NCI-H128 (cell line): ENCODE results near the gene MASP1.
"Not testable (repeated sequence)": the region's sequence is repeated elsewhere in the genome, so short reads cannot be mapped to it uniquely, and the experiment has no call there.

Experiments used
- DNase-seq: peaks from one replicate; lab custom pipeline; 2025; ENCODE audit not compliant: unreplicated experiment; lab: John Stamatoyannopoulos, UW

The MASP1 gene

DNA sequence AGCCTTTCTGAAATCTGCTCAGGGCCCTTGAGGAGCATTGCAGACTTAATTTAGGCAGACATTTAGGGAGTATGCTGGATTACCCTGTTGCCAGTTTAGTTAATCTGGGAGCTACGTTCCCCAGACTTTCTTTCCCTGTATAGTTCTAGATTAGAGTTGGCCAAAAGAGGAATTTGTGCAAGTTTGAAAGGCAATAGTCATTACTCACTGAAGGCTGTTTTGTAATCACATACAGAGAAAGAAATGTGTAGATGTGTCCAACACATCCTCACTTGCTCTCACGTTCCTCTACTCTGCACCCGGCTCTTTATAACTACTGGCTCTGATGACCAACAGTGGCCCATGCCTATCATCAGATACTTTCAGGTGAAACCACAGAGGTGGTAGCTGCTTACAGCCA lies 24.2 kb downstream of the MASP1 start:
- no peak for DNase-seq

DNA sequence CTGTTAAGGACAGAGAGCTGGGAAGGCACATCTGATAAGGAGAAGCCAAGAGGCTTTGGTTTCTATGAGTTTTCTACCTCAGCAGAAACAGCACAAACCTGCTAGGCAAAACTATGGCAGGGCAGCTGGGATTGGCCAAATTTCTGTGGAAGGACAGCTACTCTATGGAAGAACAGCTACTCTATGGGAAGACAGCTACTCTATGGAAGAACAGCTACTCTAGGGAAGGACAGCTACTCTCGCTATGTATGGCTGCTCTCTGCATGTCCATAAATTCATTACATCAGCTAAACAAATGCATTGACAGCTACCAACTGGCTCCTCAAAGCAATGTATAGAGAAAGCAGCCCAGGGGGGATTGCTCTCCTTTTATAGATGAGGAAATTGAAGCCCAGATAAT lies 24.8 kb downstream of the MASP1 start:
- no peak for DNase-seq

DNA sequence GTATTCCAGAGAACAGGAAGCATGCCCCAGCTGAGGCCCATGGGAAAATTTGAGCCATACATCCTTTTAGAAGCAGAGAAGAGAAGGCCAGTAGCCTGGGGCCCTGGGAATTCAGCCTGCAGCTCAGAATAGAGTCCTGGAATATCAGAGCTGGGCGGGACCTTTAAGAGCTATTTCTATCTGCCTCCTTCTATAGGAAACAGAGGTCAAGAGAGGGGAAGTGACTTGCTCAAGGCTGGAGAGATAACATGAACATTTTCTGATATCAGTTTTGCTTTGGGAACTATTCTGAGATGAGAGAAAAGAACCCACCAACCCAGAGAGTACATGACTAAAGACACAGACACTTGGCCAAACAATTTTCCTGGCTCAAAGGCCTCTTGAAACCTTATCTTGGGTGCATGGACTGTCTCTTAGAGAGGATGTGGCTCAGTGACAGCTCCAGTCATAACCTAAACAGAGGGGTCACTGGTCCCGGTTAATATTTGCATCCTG lies 26.0 kb downstream of the MASP1 start:
- DNase-seq, result no peak

DNA sequence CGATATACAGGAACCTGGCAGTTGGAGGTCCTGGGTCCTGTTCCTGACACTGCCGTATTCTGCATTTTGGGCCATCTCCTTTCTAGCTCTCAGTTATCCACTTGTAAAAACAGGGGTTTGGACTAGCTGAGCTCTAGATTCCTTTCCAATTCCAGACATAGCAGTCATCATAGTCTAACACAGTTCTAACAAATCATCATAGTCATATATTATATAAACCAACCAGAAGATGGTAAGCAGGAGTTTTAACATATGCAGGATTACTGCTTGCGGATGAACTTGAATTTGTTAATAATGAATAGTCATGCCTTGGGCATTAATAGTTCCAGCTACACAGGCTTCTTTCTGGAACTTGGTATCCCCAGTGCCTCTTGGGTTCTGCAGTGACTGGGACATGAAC lies 26.6 kb downstream of the MASP1 start:
- no peak for DNase-seq

DNA sequence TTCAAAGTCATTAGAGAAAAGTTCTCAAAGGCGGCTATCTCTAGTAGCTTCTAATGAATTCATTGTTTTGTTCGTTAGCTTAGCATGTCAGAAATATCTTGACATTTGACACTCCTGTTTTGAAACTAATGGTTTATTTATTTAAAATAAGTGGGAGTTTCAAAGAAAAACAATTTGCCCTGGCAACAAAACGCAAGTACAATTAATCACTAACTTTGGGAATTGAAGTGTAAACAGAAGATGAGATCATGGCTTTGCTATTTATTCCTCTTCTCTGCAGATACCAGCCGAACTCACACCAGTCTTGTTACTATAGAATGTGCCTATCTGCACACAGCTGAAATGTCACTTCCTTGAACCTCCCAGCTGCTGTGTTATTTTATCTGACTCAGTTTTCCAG lies 27.5 kb downstream of the MASP1 start:
- no peak for DNase-seq

DNA sequence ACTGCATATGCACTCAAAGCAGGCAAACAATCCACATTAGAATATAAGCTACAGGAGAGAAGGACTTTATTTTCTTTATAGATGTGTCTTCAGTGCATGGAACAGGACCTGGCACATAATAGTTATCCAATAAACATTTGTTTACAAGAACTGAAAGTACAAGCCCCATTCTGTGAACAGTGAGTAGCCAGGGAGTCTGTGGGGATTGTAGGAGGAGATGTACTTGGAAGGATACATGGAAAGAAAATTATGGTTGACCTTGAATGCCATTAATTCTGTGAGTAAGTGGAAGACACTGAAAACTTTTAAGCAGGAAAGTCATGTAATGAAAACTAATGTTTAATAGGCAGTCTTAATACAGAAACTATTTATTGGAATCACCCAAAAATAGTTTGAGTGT lies 28.3 kb downstream of the MASP1 start:
- DNase-seq, result no peak

DNA sequence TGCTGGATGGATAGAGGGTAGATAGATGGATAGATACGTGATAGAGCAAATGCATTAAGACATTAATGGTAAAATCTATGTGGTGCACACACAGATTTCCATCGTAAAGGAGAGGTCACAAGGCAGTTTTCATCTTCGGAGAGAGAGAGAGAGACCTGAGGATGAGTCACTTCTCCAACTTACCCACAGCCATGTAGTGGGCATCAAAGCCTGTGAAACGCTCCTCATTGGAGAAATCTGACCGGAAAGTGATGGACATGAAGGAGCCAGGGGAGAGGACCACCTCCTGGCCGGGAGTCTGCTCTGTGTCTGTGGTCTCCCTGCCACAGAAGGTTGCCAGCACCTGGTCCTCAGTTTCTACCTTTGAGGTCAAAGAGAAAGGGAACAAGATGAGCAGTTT lies 29.2 kb downstream of the MASP1 start:
- no peak for DNase-seq

DNA sequence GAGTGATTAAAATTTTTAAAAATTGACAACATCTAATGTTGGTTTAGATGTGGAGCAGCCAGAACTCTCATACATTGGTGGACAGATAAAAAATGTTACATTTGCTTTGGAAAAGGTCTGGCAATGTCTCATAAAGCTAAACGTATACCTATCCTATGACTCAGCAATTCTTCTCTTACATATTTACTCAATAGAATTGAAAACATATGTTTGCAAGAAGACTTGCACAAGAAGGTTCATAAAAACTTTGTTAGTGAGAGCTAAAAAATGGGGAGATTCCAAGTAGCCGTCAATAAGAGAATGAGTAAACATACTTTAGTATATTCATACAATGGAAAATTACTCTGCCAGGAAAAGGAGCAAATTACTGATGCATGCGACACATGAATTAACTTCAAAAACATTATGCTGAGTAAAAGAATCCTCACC lies 30.0 kb downstream of the MASP1 start:
- no peak for DNase-seq

DNA sequence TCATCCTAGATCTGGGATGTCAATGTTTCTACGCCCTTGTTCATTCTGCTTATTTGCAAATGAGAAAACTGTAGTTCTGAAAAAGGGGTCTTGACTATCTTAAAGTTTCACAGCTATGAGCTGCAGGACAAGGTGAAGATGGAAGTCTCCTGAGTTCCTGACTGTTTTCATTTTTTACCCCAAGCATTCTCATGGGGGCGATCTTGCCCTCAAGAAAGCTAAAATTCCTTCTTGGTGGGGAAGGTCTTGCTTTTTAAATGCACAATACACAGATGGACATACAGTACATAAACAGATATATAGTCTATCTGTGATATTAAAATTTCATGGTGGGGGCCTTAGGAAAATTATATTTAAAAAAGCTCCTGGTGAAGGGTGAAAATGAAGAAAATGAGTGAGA lies 32.4 kb downstream of the MASP1 start:
- no peak for DNase-seq

DNA sequence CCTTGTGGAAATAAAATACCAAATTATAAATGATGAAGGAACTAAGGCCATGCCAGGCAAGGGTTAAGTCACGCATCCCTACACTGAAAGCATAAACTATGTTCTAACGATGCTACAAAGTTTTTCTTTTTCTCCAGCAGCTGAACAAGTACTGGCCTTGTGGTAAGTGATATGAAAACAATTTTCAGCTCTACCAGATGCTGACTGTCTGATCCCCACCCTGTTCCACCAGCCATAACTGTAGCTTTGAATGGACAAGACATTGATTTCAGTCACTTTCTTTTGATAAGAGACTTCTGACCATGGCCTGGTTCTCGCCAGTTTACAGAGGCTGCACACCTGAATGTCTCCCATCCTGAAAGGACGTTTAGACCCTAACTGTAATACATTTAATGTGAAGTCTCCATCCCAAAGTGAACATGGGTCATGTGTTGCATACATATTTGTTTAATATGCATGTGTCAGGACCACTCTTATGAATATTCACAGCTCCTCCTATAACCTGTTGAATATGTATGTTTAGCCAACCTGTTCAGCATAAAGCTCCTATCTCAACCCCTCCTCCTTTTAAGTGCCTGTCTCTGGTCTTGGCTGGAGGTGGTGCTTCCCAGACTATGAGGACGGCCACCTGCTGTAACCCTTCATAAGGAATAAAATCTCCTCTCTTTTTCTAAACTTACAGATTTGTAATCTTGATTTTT lies 33.4 kb downstream of the MASP1 start:
- no peak for DNase-seq

DNA sequence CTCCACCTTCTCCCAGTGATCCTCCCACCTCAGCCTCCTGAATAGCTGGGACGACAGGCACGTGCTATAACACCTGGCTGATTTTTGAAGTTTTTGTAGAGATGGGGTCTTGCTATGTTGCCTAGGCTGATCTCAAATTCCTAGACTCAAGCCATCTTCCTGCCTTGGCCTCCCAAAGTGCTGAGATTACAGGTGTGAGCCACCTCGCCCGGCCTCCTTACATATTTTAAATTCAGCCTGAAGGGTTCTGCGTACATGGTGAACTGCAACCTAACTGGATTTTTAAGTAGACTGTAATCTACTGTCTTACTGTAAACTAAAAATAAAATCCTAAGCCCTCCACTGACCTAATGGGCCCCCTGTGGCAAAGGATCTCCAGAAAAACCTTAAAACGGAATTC lies 34.1 kb downstream of the MASP1 start:
- DNase-seq, result no peak

DNA sequence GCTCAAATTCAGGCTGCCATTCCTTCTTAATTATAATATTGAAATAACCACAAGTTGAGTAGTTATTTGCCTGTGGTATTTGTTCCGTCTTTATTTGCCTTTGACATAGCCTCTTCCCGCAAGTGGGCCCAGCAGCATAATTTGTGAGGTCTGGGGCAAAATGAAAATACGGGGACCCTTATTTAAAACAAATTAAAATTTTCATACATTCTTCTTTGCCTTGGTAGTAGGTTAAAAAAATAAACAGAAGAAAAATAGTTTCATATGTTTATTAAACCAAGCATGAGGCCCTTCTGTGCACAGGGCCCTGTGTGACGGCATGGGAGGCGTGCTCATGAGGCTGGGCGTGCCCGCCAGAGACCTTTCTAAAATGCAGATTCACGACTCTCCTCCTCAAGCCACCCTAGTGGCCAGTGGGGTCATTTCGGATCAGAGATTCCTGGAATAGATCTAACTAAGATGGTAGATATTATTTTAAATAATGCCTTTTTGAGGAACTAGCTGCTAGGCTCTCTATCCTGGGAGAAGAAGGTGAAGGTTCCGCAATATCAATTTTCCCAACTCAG lies 35.4 kb downstream of the MASP1 start:
- DNase-seq, result no peak

DNA sequence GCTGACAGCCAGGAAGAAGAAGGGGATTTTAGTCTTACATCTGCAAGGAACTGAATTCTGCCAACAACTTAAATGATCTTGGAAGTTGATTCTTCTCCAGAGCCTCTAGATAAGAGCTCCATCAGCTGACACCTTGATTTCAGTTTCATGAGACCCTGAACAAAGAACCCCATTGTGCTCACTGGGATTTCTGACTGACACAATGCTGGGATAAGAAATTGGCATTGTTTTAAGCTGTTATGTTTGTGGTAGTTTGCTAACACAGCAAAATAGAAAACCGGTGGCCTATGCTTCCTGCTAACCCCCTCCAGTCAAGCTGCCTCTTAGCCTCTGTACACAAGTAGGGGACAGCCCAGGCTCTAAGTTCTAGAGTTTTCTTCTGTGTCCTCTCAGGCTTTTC lies 36.2 kb downstream of the MASP1 start:
- no peak for DNase-seq

DNA sequence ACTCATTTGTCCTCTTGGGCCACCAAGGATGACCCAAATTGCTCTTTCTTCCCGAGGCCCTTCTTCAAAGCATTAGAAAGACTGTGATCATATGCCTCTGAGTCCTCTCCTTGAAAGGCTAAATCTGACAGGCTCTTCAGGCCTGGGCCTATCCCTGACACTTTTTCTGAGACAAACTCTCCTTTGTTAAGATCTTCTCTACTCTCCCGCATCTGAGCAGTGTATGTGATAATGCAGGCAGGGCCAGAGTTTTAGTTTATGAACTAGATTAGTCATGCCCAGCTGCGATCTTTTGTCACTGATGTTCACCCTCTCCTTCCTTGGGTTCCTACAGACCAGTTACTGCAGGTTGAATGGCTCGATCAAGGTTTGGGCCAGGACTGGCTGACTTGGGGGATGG lies 39.2 kb downstream of the MASP1 start:
- no peak for DNase-seq

DNA sequence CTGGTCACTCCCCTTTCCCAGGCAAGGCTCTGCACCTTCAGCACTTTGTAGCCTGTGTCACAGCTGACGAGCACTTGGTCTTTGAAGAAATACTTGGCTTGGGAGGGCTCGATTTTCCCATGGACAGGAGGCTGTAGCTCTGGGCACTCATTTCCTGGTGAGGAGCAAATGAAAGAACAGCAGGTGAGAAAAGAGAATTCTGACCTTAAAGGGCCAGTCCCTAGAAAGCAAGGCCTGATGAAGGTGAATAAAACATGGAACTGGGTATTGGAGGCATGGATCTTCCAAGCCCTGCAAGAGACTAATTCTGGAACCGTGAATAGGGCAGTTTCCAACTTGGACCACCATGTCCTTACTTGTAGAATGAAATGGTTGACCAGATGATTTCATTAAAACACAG lies 39.9 kb downstream of the MASP1 start:
- no peak for DNase-seq

DNA sequence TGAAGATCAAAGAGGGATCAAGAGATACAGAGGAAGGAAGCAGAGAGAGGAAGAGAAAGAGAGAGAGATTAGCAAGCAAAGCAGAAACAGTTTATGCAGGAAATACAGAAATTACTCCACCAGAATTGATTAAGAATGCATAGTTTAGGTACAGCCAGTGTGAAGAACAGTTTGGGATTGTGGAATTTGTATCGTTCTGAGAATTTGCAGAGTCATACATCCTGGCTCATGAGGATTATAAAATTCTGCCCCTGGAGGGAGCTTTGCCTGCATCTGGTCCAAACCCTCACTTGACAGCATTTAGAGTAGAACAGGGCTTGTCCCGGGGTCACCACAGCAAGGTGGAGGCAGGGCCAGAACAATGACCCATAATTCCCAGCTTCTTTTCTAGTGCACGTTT lies 44.1 kb downstream of the MASP1 start:
- DNase-seq, result no peak

DNA sequence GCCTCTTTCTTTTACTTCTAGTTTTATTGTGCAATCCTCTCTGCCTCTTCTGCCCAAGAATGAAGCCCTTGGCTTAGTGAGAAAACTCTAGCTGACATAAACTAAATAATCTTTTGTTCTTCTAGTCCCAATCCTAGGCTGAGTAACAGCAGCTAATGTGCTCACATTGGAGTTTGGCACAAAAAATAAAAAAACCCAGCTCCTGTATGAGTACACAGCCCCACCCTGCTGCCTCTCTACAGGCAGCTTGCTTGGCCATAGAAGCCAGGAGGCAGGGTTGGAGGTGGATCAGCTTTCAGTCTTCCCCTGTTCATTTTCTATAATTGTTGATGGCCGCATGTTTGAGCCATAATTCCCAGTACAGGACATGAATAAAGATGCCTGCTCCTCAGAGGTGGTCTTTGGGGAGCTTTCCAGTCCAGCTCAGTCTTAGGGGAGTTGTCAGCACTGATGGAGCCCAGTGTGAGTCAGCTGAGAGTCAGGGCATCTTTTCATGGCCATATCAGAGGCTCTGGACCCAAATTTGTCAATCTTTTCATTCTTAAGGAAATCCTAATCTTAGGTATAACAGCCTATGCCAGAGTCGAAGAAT lies 47.5 kb downstream of the MASP1 start:
- DNase-seq, result no peak

DNA sequence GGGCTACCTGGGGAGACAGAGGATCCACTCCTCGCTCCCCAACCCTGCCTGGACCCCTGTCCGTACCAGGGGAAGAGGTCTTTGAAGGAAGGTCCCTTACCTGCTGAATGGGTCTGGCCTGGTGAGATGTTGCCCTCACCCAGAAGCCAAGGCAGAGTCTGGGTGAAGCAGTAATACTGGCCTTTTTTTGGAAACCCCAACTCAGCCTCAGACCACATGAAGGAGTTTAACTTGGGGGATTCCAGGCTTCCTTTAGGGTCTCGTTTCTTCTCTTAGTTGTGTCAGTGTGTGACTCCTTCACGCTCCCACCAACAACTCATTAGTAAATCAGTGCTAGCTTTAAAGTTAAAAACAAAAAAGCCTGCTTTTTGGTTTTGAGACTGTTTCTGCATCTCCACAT lies 48.6 kb downstream of the MASP1 start:
- no peak for DNase-seq

DNA sequence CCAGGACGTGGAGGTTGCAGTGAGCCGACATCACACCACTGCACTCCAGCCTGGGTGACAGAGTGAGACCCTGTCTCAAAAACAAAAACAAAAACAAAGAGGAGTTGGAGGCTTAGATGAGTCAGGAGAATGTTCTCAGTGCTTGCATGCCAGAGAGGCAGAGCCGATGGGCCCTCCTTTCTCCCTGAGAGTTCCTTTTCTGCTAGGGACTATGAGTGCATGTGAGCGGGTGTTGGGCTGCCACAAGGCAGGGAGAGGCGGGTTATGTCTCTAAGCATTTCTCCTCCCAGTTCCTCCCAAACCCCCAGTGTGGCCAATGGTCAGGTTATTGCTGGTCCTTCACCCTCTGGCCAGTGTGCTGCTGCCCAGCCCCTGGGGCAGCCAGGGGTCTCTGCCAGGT lies 49.1 kb downstream of the MASP1 start:
- DNase-seq, result no peak

DNA sequence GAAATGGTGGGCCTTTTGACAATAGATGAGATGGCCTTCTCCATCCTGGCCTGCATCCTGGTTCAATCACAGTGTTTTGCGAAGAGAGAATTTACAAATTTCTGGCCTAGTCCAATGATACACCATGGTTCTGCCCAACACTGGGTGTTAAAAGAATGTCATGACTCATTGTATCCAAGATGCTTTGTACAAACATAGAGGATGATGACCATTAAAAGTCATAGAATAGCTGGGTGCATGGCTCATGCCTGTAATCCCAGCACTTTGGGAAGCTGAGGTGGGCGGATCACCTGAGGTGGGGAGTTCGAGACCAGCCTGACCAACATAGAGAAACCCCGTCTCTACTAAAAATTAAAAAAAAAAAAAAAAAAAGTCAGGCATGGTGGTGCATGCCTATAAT lies 52.7 kb downstream of the MASP1 start:
- DNase-seq, result not testable (repeated sequence)

DNA sequence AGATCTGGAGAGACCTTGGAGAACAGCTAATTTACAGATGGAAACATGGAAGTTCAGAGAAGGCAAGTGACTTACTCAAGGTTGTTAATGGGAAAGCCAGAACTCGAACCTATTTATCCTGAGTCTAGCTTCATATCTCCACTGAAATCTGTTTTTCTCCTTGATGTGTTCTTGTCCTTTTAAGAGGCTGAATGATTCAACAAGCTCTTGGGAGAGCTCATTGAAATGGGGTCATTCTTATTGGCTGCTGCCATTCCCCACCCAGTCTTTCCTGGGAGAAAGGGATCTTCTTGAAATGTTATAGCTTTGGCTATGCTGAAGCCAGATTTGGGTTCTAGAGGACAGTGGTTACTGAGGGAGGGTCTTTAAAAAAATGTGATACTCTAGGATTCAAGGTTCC lies 53.3 kb downstream of the MASP1 start:
- DNase-seq, result no peak

DNA sequence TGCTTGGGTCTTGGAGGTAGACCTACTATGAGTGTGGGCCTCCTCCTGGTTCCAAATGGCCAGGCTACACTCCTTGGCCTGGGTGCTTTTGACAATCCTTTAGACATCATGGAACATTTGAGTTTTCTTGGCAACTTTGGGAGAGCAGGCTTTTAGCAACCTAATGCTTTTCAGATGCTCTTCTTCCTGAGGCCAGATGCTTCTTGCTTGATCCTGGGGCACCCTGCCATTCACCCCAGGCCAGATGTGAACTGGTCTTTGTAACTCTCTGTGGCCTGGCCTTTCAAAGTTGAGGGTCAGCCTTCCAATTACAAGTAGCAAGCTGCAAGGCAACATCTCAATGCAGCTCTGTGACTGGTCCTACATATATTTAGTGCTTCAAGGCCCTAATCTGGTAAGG lies 53.8 kb downstream of the MASP1 start:
- DNase-seq, result no peak

DNA sequence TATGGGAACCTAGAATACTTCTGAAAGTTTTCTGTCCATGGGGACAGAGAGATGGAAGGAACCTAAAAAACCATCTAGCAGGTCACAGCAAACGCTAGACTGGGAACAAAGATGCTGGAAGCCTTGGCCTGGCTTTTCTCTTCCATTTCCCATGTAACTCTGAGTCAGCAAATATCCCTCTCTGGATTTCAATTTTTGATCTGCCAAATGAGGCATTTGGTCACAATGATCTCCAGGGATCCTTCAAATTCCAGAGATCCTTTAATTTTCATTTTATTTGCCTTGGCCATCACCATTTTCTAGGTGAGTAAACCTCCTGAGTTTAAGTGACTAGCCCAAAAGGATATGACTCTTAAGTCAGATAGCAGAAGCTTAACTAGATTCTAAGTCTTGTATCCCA lies 54.6 kb downstream of the MASP1 start:
- no peak for DNase-seq
